GM12873 (cell line): ENCODE measurements around the gene E2F3.

ENCODE experiments used
- CTCF ChIP-seq: IDR thresholded peaks from 2 replicates; pipeline ENCODE4 v1.5.1; 2012; ENCODE audit warnings: low read depth, mild to moderate bottlenecking, moderate library complexity, low read length, control low read depth; ENCODE audit not compliant: insufficient read depth; ENCODE audit errors: missing control alignments

The E2F3 gene

DNA sequence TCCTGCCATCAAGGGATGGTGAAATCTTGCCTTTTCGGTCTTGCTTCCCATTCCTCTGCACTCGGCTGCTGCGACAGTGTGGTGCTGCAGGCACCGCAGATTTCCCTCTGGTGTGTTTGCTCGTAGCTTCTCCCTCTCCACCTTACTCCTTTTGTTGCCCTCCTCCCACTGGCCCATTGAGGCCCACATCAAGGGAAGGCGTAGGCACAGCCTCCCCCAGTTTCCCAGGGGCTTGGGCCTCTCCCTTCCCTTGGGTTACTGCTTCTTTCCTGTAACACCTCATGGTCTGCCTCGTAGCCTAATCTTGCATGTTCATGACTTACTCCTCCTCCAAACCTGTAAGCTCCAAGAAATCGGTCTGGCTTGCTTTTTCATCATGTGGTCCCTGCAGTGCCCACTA, 9.9 kb downstream of the E2F3 start:
- no peak for TF ChIP-seq CTCF

DNA sequence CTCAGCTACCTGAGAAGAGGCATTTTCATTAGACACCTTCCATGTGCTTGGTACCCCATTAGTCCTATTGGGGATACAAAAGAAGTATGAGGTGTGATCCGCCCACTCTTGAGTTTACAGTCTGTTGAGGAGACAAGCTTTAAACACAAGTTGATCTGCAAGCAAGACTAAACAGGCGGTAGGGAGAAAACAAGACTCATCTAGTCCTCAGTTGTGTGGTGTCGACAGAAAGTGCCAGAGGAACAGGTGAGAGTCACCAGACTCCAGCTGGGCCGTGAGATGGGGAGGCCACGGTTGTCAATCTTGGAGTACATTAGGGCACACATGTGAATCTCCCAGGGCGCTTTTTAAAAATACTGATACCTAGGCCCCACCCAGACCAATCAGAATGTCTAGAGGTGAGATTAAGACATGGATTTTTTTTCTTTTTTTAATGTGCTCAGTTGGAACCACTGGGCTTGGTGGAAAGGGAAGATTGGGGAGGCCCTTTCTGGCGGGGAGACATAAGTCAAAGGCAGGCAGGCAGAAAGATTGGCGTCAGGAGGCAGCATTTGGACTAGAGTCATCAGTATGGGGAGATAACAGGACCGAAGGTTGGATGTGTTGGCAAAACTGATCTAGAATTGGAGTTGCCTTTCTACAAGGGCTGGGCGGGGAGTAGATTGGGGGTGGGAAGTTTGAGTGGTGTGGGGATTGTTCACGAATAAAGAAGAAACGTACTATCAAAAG, 10.4 kb downstream of the E2F3 start:
- TF ChIP-seq CTCF: no peak

- no peak for TF ChIP-seq CTCF
Measured at GRCh38 chr6:20412682-20413073, 11.0 kb downstream of the E2F3 start.

- no peak for TF ChIP-seq CTCF
Measured at GRCh38 chr6:20413826-20414225, 12.1 kb downstream of the E2F3 start.

DNA sequence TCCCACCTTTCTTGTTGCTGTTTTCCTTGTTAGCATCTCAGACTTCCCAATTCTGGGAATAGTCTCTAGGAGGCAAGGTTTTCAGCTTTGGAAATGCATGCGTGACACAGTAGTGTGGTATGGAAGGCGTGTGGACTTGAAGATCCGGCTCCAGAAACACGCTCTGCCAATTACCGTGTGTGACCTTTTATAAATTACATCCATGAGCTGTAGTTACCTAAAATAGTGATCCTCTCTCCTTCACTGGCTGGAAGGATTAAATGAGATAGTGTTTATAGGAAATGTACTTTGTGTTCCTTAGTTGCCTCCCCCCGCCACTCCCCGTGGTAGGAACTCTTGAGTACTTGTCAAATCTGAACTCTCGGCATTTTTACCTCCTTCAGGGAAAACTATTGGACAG, 13.0 kb downstream of the E2F3 start:
- no peak for TF ChIP-seq CTCF

GRCh38 chr6:20415304-20415703, 13.6 kb downstream of the E2F3 start:
- TF ChIP-seq CTCF: no peak

DNA sequence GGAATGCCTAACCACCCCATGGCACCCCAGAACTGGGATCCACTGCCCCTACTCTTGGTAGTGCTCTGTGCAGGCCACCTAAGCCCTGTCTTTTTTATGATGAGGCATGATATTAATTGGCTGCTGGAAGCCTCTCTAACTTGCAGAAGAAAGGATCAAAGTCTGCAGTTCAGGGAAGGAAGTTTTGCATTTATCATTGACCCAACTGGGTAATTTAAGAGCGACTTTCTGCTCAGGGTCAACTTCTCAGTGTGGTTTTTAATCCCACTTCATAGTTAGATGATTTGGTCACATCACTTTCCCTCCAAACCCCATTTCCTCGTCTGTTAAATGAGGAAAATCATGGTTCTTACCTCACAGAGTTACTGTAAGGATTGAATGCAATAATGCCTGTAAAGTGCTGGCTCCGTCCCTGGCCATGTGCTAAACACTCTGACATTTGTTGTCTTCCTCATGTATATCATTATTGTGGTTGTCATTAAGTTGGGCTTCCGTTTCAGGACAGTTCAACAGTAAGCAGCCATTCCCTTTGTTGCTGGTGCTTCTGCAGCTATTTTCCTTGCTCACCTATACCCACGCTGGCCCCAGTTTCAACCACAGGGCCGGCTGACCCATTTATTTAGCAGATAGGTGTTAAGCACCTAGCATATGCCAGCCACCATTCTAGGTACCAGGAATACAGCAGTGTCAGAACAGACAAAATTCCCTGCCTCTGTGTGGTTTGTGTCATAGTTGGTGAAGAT, 14.2 kb downstream of the E2F3 start:
- no peak for TF ChIP-seq CTCF
